ENCODE data around the gene ADD2.

The ADD2 gene

GRCh38 chr2:70767699-70768589 lies at the start of gene ADD2:
Gene ADD2 (minus strand): TSS chr2:70768200. CDS start chr2:70706408, 61,792 bp downstream.
- TF ChIP-seq CTCF (IDR thresholded peaks at IDR 0.05; ENCODE audit: low read depth, low read length) (peak; percentile 37), MAX (IDR thresholded peaks at IDR 0.05; ENCODE audit: low read depth, low read length) (no peak), MYC (IDR thresholded peaks at IDR 0.05; ENCODE audit: low read depth, low read length) (no peak), POLR2A (IDR thresholded peaks at IDR 0.05; ENCODE audit: extremely low read depth, insufficient read length) (no peak)
- peak within 1 kb of the TSS; percentile 47 for H3K4me3 ChIP-seq (ENCODE audit: low read depth, low read length)
- peak; percentile 81 for DNase-seq (ENCODE audit: low read depth)

GRCh38 chr2:70817284-70817954 lies 49.4 kb upstream of the ADD2 start:
- no peak for TF ChIP-seq MAX (IDR thresholded peaks at IDR 0.05; ENCODE audit: low read depth, low read length)
- no peak for TF ChIP-seq POLR2A (IDR thresholded peaks at IDR 0.05; ENCODE audit: extremely low read depth, insufficient read length)
- TF ChIP-seq MYC (IDR thresholded peaks at IDR 0.05; ENCODE audit: low read depth, low read length) = no peak
- no peak for TF ChIP-seq CTCF (IDR thresholded peaks at IDR 0.05; ENCODE audit: low read depth, low read length)
- no peak overlapping the region for H3K4me3 ChIP-seq (ENCODE audit: low read depth, low read length)
- DNase-seq (ENCODE audit: low read depth) = no peak

- no peak overlapping the region for H3K4me3 ChIP-seq (ENCODE audit: low read depth, low read length)
- no peak for DNase-seq (ENCODE audit: low read depth)
- TF ChIP-seq POLR2A (IDR thresholded peaks at IDR 0.05; ENCODE audit: extremely low read depth, insufficient read length) = no peak
- TF ChIP-seq MYC (IDR thresholded peaks at IDR 0.05; ENCODE audit: low read depth, low read length) = no peak
- TF ChIP-seq MAX (IDR thresholded peaks at IDR 0.05; ENCODE audit: low read depth, low read length) = no peak
- TF ChIP-seq CTCF (IDR thresholded peaks at IDR 0.05; ENCODE audit: low read depth, low read length) = no peak
These were observed 48.7 kb upstream of the ADD2 start for GRCh38 chr2:70816726-70817125.

GRCh38 chr2:70808983-70809958 lies 41.3 kb upstream of the ADD2 start:
- no peak overlapping the region for H3K4me3 ChIP-seq (ENCODE audit: low read depth, low read length)
- no peak for DNase-seq (ENCODE audit: low read depth)
- no peak for TF ChIP-seq CTCF (IDR thresholded peaks at IDR 0.05; ENCODE audit: low read depth, low read length)
- no peak for TF ChIP-seq MYC (IDR thresholded peaks at IDR 0.05; ENCODE audit: low read depth, low read length)
- no peak for TF ChIP-seq POLR2A (IDR thresholded peaks at IDR 0.05; ENCODE audit: extremely low read depth, insufficient read length)
- TF ChIP-seq MAX (IDR thresholded peaks at IDR 0.05; ENCODE audit: low read depth, low read length) = no peak

GRCh38 chr2:70807828-70808118 lies 39.8 kb upstream of the ADD2 start:
- DNase-seq (ENCODE audit: low read depth) = no peak
- TF ChIP-seq POLR2A (IDR thresholded peaks at IDR 0.05; ENCODE audit: extremely low read depth, insufficient read length) (no peak), CTCF (IDR thresholded peaks at IDR 0.05; ENCODE audit: low read depth, low read length) (no peak), MYC (IDR thresholded peaks at IDR 0.05; ENCODE audit: low read depth, low read length) (no peak), MAX (IDR thresholded peaks at IDR 0.05; ENCODE audit: low read depth, low read length) (no peak)
- no peak overlapping the region for H3K4me3 ChIP-seq (ENCODE audit: low read depth, low read length)

All from NB4 (cell line).